Hepatocyte (in vitro differentiated cells): Measurements from ENCODE around the gene IRX4.

Experiments used
- CTCF ChIP-seq: fragments of 200-600 bp; sonication (generic); IDR thresholded peaks from 2 replicates; pipeline ENCODE4 v1.5.1; 2016; ENCODE audit warnings: antibody characterized with exemption, mild to moderate bottlenecking; ENCODE audit not compliant: poor library complexity
- EZH2phosphoT487 ChIP-seq: fragments of 200-600 bp; sonication (generic); IDR thresholded peaks from one replicate; pipeline ENCODE4 v1.6.1; 2018; ENCODE audit warnings: antibody characterized with exemption, mild to moderate bottlenecking, low read depth, moderate library complexity; ENCODE audit not compliant: unreplicated experiment, severe bottlenecking

GRCh38 chr5:1868886-1869475, 13.7 kb downstream of the IRX4 start:
- TF ChIP-seq CTCF (no peak), EZH2phosphoT487 (no peak)
